ENCODE measurements around the gene SLCO3A1. TPM values are rescaled to one million over a fixed set of nuclear protein-coding genes. Genes with fewer than 3 reads are reported as not detected.

The SLCO3A1 gene
- total RNA-seq, 1 donor from 2014 or later: 56.8 TPM

GRCh38 chr15:91941871-91942658 is 88.6 kb downstream of the SLCO3A1 start:
- Histone ChIP-seq H3K36me3 (no peaks in the 10 kb centered on the region), H3K9me3 (replicated peaks) (no peaks in the 10 kb centered on the region), H3K27ac (replicated peaks) (peak overlapping the region; percentile 84), H3K4me1 (peaks cover 96% of the 10 kb centered on the region), H3K27me3 (ENCODE audit: low read depth) (no peaks in the 10 kb centered on the region), H3K4me3 (no peak overlapping the region)
- TF ChIP-seq CTCF (IDR thresholded peaks at IDR 0.05; ENCODE audit: borderline replicate concordance): peak; percentile 14
- no peak for DNase-seq
- intact Hi-C loops (cut with micrococcal nuclease): loop anchor here (10.0 kb wide), 1 partner anchor 237 kb away; no protein-coding TSS in a partner anchor

- H3K4me1 ChIP-seq: peaks cover 98% of the 10 kb centered on the region
- H3K36me3 ChIP-seq: no peaks in the 10 kb centered on the region
Measured at GRCh38 chr15:91942720-91943394, 89.3 kb downstream of the SLCO3A1 start.

GRCh38 chr15:91944331-91944730 is 90.8 kb downstream of the SLCO3A1 start:
- H3K4me3 ChIP-seq: no peak overlapping the region
- DNase-seq: no peak
- no peaks in the 10 kb centered on the region for H3K9me3 ChIP-seq (replicated peaks)
- no peaks in the 10 kb centered on the region for H3K27me3 ChIP-seq (ENCODE audit: low read depth)
- TF ChIP-seq CTCF (IDR thresholded peaks at IDR 0.05; ENCODE audit: borderline replicate concordance): no peak
- intact Hi-C loops (cut with micrococcal nuclease): loop anchor here (10.0 kb wide), 1 partner anchor 240 kb away; no protein-coding TSS in a partner anchor
- peak overlapping the region; percentile 84 for H3K27ac ChIP-seq (replicated peaks)
- no peaks in the 10 kb centered on the region for H3K36me3 ChIP-seq
- peaks cover 97% of the 10 kb centered on the region for H3K4me1 ChIP-seq

More at GRCh38 chr15:91942720-91943394, 89.3 kb downstream of the SLCO3A1 start:
- DNase-seq: peak; percentile 83
- intact Hi-C loops (cut with micrococcal nuclease): loop anchor here (10.0 kb wide), 1 partner anchor 238 kb away; no protein-coding TSS in a partner anchor
- no peaks in the 10 kb centered on the region for H3K27me3 ChIP-seq (ENCODE audit: low read depth)
- H3K9me3 ChIP-seq (replicated peaks): no peaks in the 10 kb centered on the region
- H3K27ac ChIP-seq (replicated peaks): peak overlapping the region; percentile 84
- TF ChIP-seq CTCF (IDR thresholded peaks at IDR 0.05; ENCODE audit: borderline replicate concordance): no peak
- peak overlapping the region; percentile 52 for H3K4me3 ChIP-seq

- peaks cover 93% of the 10 kb centered on the region for H3K4me1 ChIP-seq
- H3K36me3 ChIP-seq: no peaks in the 10 kb centered on the region
- no peak overlapping the region for H3K4me3 ChIP-seq
- no peaks in the 10 kb centered on the region for H3K9me3 ChIP-seq (replicated peaks)
- TF ChIP-seq CTCF (IDR thresholded peaks at IDR 0.05; ENCODE audit: borderline replicate concordance): no peak
- no peaks in the 10 kb centered on the region for H3K27me3 ChIP-seq (ENCODE audit: low read depth)
- H3K27ac ChIP-seq (replicated peaks): peak overlapping the region; percentile 64
- DNase-seq: no peak
- intact Hi-C loops (cut with micrococcal nuclease): loop anchor here (10.0 kb wide), 1 partner anchor 241 kb away; no protein-coding TSS in a partner anchor
Measured at GRCh38 chr15:91945385-91945784, 91.9 kb downstream of the SLCO3A1 start.

- Histone ChIP-seq H3K4me1 (peaks cover 93% of the 10 kb centered on the region), H3K27me3 (ENCODE audit: low read depth) (no peaks in the 10 kb centered on the region), H3K4me3 (no peak overlapping the region), H3K36me3 (no peaks in the 10 kb centered on the region), H3K27ac (replicated peaks) (peak overlapping the region; percentile 64), H3K9me3 (replicated peaks) (no peaks in the 10 kb centered on the region)
- intact Hi-C loops (cut with micrococcal nuclease): loop anchor here (10.0 kb wide), 1 partner anchor 241 kb away; no protein-coding TSS in a partner anchor
- no peak for DNase-seq
- TF ChIP-seq CTCF (IDR thresholded peaks at IDR 0.05; ENCODE audit: borderline replicate concordance): no peak
Measured at GRCh38 chr15:91946075-91946474, 92.6 kb downstream of the SLCO3A1 start.
